HFF-Myc (cell line): ENCODE results near the gene PRR22.

Experiments used
- DNase-seq: peaks from one replicate; pipeline ENCODE4 v3.0.0-alpha.2; 2011; ENCODE audit warnings: low read depth; ENCODE audit errors: extremely low read depth
- H3K4me3 ChIP-seq: replicated peaks from 2 replicates; pipeline ENCODE4 v1.5.1; 2011; ENCODE audit warnings: low read depth, mild to moderate bottlenecking, control low read depth, low read length
- TF ChIP-seq, protein P1 (sequence below): IDR thresholded peaks from 2 replicates; pipeline ENCODE4 v1.5.1; 2012; ENCODE audit warnings: mild to moderate bottlenecking, low read depth, low read length, control low read depth; ENCODE audit errors: missing control alignments

PRR22 gene

GRCh38 chr19:5822181-5822844 is 37.8 kb upstream of the PRR22 start:
- TF ChIP-seq, protein P1, sequence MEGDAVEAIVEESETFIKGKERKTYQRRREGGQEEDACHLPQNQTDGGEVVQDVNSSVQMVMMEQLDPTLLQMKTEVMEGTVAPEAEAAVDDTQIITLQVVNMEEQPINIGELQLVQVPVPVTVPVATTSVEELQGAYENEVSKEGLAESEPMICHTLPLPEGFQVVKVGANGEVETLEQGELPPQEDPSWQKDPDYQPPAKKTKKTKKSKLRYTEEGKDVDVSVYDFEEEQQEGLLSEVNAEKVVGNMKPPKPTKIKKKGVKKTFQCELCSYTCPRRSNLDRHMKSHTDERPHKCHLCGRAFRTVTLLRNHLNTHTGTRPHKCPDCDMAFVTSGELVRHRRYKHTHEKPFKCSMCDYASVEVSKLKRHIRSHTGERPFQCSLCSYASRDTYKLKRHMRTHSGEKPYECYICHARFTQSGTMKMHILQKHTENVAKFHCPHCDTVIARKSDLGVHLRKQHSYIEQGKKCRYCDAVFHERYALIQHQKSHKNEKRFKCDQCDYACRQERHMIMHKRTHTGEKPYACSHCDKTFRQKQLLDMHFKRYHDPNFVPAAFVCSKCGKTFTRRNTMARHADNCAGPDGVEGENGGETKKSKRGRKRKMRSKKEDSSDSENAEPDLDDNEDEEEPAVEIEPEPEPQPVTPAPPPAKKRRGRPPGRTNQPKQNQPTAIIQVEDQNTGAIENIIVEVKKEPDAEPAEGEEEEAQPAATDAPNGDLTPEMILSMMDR: no peak
- H3K4me3 ChIP-seq: no peak overlapping the region
- no peak for DNase-seq

- TF ChIP-seq, protein P1: no peak
- no peak for DNase-seq
- no peak overlapping the region for H3K4me3 ChIP-seq
Measured at GRCh38 chr19:5821521-5822180, 37.1 kb upstream of the PRR22 start.

DNA sequence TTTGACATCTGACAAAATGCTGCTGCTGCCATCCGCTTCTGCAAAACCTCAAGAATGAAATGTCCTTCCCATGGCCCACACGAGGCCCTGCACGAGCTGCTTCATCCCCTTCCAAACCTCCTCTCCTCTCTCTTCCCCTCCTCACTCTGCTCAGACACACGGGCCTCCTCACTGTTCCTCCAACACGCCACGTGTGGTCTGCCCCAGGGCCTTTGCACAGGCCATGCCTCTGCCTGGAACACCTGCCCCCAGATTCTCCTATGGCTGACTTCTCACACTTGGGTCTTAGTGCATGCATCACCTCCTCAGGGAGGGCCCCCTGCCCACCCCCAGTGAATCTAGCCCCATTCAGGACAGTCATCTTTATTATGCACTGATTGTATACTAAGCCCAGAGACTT is 36.2 kb upstream of the PRR22 start:
- TF ChIP-seq, protein P1: no peak
- H3K4me3 ChIP-seq: no peak overlapping the region
- no peak for DNase-seq

DNA sequence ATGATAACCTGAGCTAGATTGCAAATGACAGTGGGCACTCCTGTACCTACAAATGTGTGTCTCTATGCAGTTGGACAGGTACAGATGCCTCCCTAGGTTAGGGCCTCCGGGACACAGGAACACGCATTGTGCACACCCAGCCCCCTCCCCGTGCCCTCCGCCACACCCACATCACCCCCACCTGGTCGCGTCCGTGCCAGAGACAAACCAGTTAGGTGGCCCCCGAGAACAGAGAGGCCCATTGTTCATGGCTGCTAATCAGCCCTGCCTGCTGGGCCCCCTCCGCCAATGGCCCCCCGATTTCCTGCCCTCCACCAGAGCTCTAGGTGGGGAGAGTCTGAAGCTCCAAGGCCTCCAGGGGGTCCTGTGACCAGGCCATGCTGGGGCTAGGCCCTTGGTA is 34.0 kb upstream of the PRR22 start:
- DNase-seq: no peak
- H3K4me3 ChIP-seq: no peak overlapping the region
- TF ChIP-seq, protein P1: no peak

- H3K4me3 ChIP-seq: no peak overlapping the region
- TF ChIP-seq, protein P1: no peak
Measured at GRCh38 chr19:5817218-5817617, 32.7 kb upstream of the PRR22 start.

GRCh38 chr19:5814852-5815246 is 30.3 kb upstream of the PRR22 start:
- TF ChIP-seq, protein P1: no peak
- no peak for DNase-seq
- H3K4me3 ChIP-seq: no peak overlapping the region

More at GRCh38 chr19:5817218-5817617, 32.7 kb upstream of the PRR22 start:
- no peak for DNase-seq
